Endothelial cell of umbilical vein (primary cell): Measurements from ENCODE around the gene ST6GALNAC2. TPM values are rescaled to one million over a fixed set of nuclear protein-coding genes. Genes with fewer than 3 reads are reported as not detected.

Experiments
- BruUV-seq: library from RNA; stranded (reverse); fragments of 400-500 nt; replicated peaks from 2 replicates; lab custom pipeline; 2021; lab: Mats Ljungman, UMichigan
- CTCF ChIA-PET: fragments of 300-600, 350-600 bp; sonication (Branson Sonifier 250); formaldehyde crosslinking; loops from one replicate; lab custom pipeline; 2021; ENCODE audit warnings: antibody characterized with exemption, inconsistent platforms; lab: Charles Lee
- POLR2A ChIA-PET: fragments of 300-600, 350-600 bp; sonication (Branson Sonifier 250); formaldehyde crosslinking; loops from one replicate; lab custom pipeline; 2021; ENCODE audit warnings: antibody characterized with exemption, inconsistent platforms; lab: Charles Lee
- DNase-seq: peaks from one replicate; pipeline ENCODE4 v3.0.0-alpha.2; 2011; ENCODE audit warnings: low read depth, low spot score
- FAIRE-seq: peaks from 2 replicates; lab custom pipeline; 2011; peaks lifted over from hg19 to GRCh38; lab: Jason Lieb, UNC
- H2AFZ ChIP-seq: 2 replicates; pipeline ENCODE4 v1.6.0; 2012; ENCODE audit warnings: low read depth, low read length, control low read depth, inconsistent platforms
- H3K27ac ChIP-seq: 2 replicates; pipeline ENCODE4 v1.5.1; 2011; ENCODE audit warnings: low read depth, mild to moderate bottlenecking, control low read depth, low read length, moderate library complexity; ENCODE audit not compliant: insufficient read depth
- H3K27me3 ChIP-seq, 2 experiments: 2 replicates each; pipeline versions ENCODE4 v1.6.0 to v1.6.1; 2011; ENCODE audit warnings: low read length in 2 of 2, mixed read lengths in 1 of 2; ENCODE audit not compliant: control insufficient read depth in 2 of 2, insufficient read depth in 2 of 2
- H3K36me3 ChIP-seq, 2 experiments: 2 replicates in 1 of 2; 3 replicates in 1 of 2; pipeline ENCODE4 v1.5.1; 2011; ENCODE audit warnings: low read length in 2 of 2, mild to moderate bottlenecking in 1 of 2, moderate library complexity in 1 of 2; ENCODE audit not compliant: control insufficient read depth in 2 of 2, insufficient read depth in 2 of 2; ENCODE audit errors: extremely low read depth in 1 of 2
- H3K4me1 ChIP-seq: 3 replicates; pipeline ENCODE4 v1.5.1; 2011; ENCODE audit warnings: mild to moderate bottlenecking, low read length; ENCODE audit not compliant: control insufficient read depth, insufficient read depth; ENCODE audit errors: extremely low read depth
- H3K4me2 ChIP-seq: 2 replicates; pipeline ENCODE4 v1.6.1; 2011; ENCODE audit warnings: low read length, control low read depth, mixed read lengths; ENCODE audit not compliant: insufficient read depth
- H3K4me3 ChIP-seq, 3 experiments: fragments of 200-600 bp in 1 of 3; sonication (generic), shearing (Covaris generic) in 1 of 3; replicated peaks in 1 of 3; 2 replicates each; pipeline ENCODE4 v1.5.1; 2011 to 2016; ENCODE audit warnings: control low read depth in 3 of 3, low read length in 3 of 3, mild to moderate bottlenecking in 2 of 3, inconsistent platforms in 1 of 3, low read depth in 1 of 3, moderate library complexity in 1 of 3; ENCODE audit not compliant: insufficient read depth in 1 of 3
- H3K79me2 ChIP-seq: 2 replicates; pipeline ENCODE4 v1.6.0; 2012; ENCODE audit warnings: low read length, inconsistent platforms; ENCODE audit not compliant: control insufficient read depth, insufficient read depth
- H3K9ac ChIP-seq: replicated peaks from 2 replicates; pipeline ENCODE3; 2011; ENCODE audit warnings: low read length, control low read depth; ENCODE audit not compliant: insufficient read depth; ENCODE audit errors: extremely low read depth
- H3K9me1 ChIP-seq: replicated peaks from 3 replicates; pipeline ENCODE4 v1.6.0; 2011; ENCODE audit warnings: mild to moderate bottlenecking, low read length; ENCODE audit not compliant: control insufficient read depth, insufficient read depth; ENCODE audit errors: extremely low read depth
- H3K9me3 ChIP-seq: replicated peaks from 2 replicates; pipeline ENCODE4 v1.5.1; 2012; ENCODE audit warnings: low read length, inconsistent platforms; ENCODE audit not compliant: control insufficient read depth, insufficient read depth
- H4K20me1 ChIP-seq: replicated peaks from 2 replicates; pipeline ENCODE3; 2011; ENCODE audit warnings: mild to moderate bottlenecking, low read length; ENCODE audit not compliant: control insufficient read depth, insufficient read depth; ENCODE audit errors: extremely low read depth
- CTCF ChIP-seq, 2 donors: IDR thresholded peaks; 1 replicate in 1 of 2; 2 replicates in 1 of 2; pipeline ENCODE4 v1.5.1; 2011; ENCODE audit warnings: low read length in 2 of 2, mild to moderate bottlenecking in 2 of 2, moderate library complexity in 2 of 2, control low read depth in 1 of 2, inconsistent platforms in 1 of 2, low read depth in 1 of 2; ENCODE audit not compliant: insufficient read depth in 1 of 2; ENCODE audit errors: extremely low read depth in 1 of 2
- EZH2 ChIP-seq: IDR thresholded peaks from 2 replicates; pipeline ENCODE4 v1.6.1; 2012; ENCODE audit warnings: borderline replicate concordance, low read depth, mild to moderate bottlenecking, moderate library complexity, low read length, inconsistent platforms; ENCODE audit not compliant: severe bottlenecking
- FOS ChIP-seq: IDR thresholded peaks from 2 replicates; pipeline ENCODE4 v1.6.1; 2011; ENCODE audit warnings: mild to moderate bottlenecking, low read length, moderate library complexity, borderline replicate concordance; ENCODE audit not compliant: insufficient read depth
- GATA2 ChIP-seq: IDR thresholded peaks from 2 replicates; pipeline ENCODE4 v1.7.0; 2011; ENCODE audit warnings: low read depth, mild to moderate bottlenecking, moderate library complexity, mixed read lengths, low read length; ENCODE audit not compliant: insufficient read length, insufficient read depth
- JUN ChIP-seq: IDR thresholded peaks from 2 replicates; pipeline ENCODE4 v1.6.1; 2011; ENCODE audit warnings: borderline replicate concordance, low read depth; ENCODE audit not compliant: insufficient read length, insufficient read depth
- MYC ChIP-seq: IDR thresholded peaks from one replicate; pipeline ENCODE4 v1.6.1; 2011; ENCODE audit warnings: mild to moderate bottlenecking, low read depth, low read length
- POLR2A ChIP-seq: IDR thresholded peaks from 2 replicates; pipeline ENCODE4 v1.6.1; 2012; ENCODE audit warnings: low read depth, mild to moderate bottlenecking, control low read depth, low read length
- POLR2AphosphoS5 ChIP-seq: IDR thresholded peaks from 2 replicates; pipeline ENCODE4 v1.6.1; 2012; ENCODE audit warnings: low read depth, mild to moderate bottlenecking, control low read depth, low read length, moderate library complexity; ENCODE audit not compliant: insufficient read depth
- dilution Hi-C: fragments of 300-500 bp; cut with MboI; formaldehyde crosslinking; loops from one replicate; pipeline ENCODE4 v1.15.0; 2019; ENCODE audit warnings: low sequenced_read_pairs; ENCODE audit not compliant: extremely low pct_ligation_motif_present
- intact Hi-C: fragments of 100-400 bp; cut with micrococcal nuclease; formaldehyde crosslinking; loops from one replicate; pipeline ENCODE4 v1.10.0; 2022
- polyA plus RNA-seq, 4 experiments: library from polyadenylated mRNA; depleted of rRNA in 3 of 4; stranded (reverse) in 3 of 4; unstranded in 1 of 4; fragments of >200 nt; gene quantifications; 2 replicates each; pipeline versions ENCODE4 v1.2.1 to v1.2.3, GENCODE V29; 2011 to 2012; ENCODE audit warnings: missing spikeins in 1 of 4
- total RNA-seq: library from RNA; stranded (reverse); gene quantifications from 2 replicates; pipeline ENCODE4 v1.2.3, GENCODE V29; 2021
- TF ChIP-seq, protein P1 (sequence below): IDR thresholded peaks from 2 replicates; pipeline ENCODE4 v1.6.1; 2011; ENCODE audit not compliant: insufficient read depth, insufficient read length

The ST6GALNAC2 gene
- total and polyA plus RNA-seq, 2 donors (not counting 3 experiments of a cell fraction or from before 2014, with no cell fraction given), result 0.59 to 1.7 TPM

DNA sequence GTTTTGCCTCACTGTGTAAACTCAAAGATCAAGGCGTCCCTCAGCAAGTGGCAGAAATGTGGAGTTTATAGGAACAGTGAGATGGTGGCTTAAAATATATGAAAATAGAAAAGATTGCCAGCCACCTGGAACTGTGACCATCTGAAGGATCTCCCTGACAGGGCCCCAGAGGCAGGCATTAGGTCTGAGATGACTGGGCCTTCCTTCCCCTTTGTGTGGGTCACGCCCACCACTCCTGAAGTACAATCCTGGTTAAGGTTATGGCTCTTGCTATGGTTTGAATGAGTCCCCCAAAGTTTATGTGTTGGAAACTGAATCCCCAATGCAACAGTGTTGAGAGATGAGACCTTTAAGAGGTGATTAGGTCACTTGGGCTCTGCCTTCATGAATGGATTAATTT is 6.4 kb downstream of the ST6GALNAC2 start:
- Histone ChIP-seq H3K79me2 (no peaks in the 10 kb centered on the region), H3K9me1 (no peaks in the 10 kb centered on the region), H3K4me3 (no peak overlapping the region), H3K27me3 (no peaks in the 10 kb centered on the region), H3K9ac (no peak overlapping the region), H3K27ac (no peak overlapping the region), H2AFZ (no peak overlapping the region), H4K20me1 (no peaks in the 10 kb centered on the region), H3K4me1 (no peaks in the 10 kb centered on the region), H3K9me3 (no peaks in the 10 kb centered on the region), H3K4me2 (no peak overlapping the region), H3K36me3 (no peaks in the 10 kb centered on the region)
- DNase-seq (no peak), FAIRE-seq (no peak)
- CTCF ChIA-PET, result interaction anchor here (0.6 kb wide), 1 partner anchor 12 kb away, joined by 3 read pairs; no protein-coding TSS in a partner anchor
- intact Hi-C loops (no loop called here), dilution Hi-C loops (no loop called here)
- TF ChIP-seq MYC, result no peak
- TF ChIP-seq, protein P1, sequence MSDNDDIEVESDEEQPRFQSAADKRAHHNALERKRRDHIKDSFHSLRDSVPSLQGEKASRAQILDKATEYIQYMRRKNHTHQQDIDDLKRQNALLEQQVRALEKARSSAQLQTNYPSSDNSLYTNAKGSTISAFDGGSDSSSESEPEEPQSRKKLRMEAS, result no peak
- TF ChIP-seq GATA2, result no peak
- no peak for TF ChIP-seq POLR2A
- TF ChIP-seq POLR2AphosphoS5, result no peak
- no peak for TF ChIP-seq CTCF (IDR thresholded peaks at IDR 0.05; ENCODE audit: extremely low read depth in 1 of 2, insufficient read depth in 1 of 2, low read depth in 1 of 2, low read length in 2 of 2)
- TF ChIP-seq JUN, result no peak
- TF ChIP-seq FOS, result no peak
- TF ChIP-seq EZH2, result no peak
- no TSS peak for BruUV-seq
- POLR2A ChIA-PET, result no interaction called here
